ENCODE data around the gene TOMM40.
"Not testable (repeated sequence)": the region's sequence is repeated elsewhere in the genome, so short reads cannot be mapped to it uniquely, and the experiment has no call there.

The TOMM40 gene

GRCh38 chr19:44875666-44876451 lies 15.2 kb upstream of the TOMM40 start:
- H3K27ac ChIP-seq: no peak overlapping the region
- no peak for TF ChIP-seq ZFX (IDR thresholded peaks at IDR 0.05; ENCODE audit: borderline replicate concordance)
- TF ChIP-seq CTCF (IDR thresholded peaks at IDR 0.05): no peak

- no peak overlapping the region for H3K27ac ChIP-seq
- TF ChIP-seq ZFX (IDR thresholded peaks at IDR 0.05; ENCODE audit: borderline replicate concordance) (no peak), CTCF (IDR thresholded peaks at IDR 0.05) (no peak)
Observed at GRCh38 chr19:44876930-44877535, 14.0 kb upstream of the TOMM40 start.

GRCh38 chr19:44878120-44878865 lies 12.8 kb upstream of the TOMM40 start:
- H3K27ac ChIP-seq: no peak overlapping the region

GRCh38 chr19:44879309-44880065 lies 11.6 kb upstream of the TOMM40 start:
- no peak for TF ChIP-seq CTCF (IDR thresholded peaks at IDR 0.05)
- TF ChIP-seq ZFX (IDR thresholded peaks at IDR 0.05; ENCODE audit: borderline replicate concordance): no peak
- H3K27ac ChIP-seq: no peak overlapping the region

More at GRCh38 chr19:44878120-44878865, 12.8 kb upstream of the TOMM40 start:
- TF ChIP-seq CTCF (IDR thresholded peaks at IDR 0.05) (no peak), ZFX (IDR thresholded peaks at IDR 0.05; ENCODE audit: borderline replicate concordance) (no peak)

- H3K27ac ChIP-seq: no peak overlapping the region
- no peak for TF ChIP-seq ZFX (IDR thresholded peaks at IDR 0.05; ENCODE audit: borderline replicate concordance)
- no peak for TF ChIP-seq CTCF (IDR thresholded peaks at IDR 0.05)
Observed at GRCh38 chr19:44882063-44882462, 9.0 kb upstream of the TOMM40 start.

GRCh38 chr19:44882619-44883397 lies 8.2 kb upstream of the TOMM40 start:
- not testable (repeated sequence) for H3K27ac ChIP-seq

- no peak for TF ChIP-seq CTCF (IDR thresholded peaks at IDR 0.05)
- no peak for TF ChIP-seq ZFX (IDR thresholded peaks at IDR 0.05; ENCODE audit: borderline replicate concordance)
- no peak overlapping the region for H3K27ac ChIP-seq
Observed at GRCh38 chr19:44883922-44884321, 7.1 kb upstream of the TOMM40 start.

All from 22Rv1 (cell line).